Measurements from ENCODE around the gene CFAP90.

The CFAP90 gene

DNA sequence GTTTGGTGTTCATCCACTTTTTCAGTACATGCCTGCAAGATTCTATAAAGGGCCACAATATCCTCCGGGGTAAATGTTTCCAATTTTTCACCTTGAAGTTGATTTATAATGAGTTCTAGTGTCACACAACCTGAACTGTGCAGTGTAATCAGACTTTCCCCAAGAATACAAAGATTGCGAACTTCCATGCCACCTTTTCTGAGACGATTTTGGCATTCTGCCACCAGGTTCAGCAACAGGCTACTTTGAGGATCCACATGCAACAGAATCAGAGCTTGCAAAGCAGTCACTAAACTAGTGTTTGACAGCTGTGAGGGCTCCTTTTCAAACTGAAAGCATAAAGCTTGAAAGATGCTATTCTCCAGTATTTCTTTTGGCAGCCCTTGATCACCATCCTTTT is 16.3 kb upstream of the CFAP90 start:
- DNase-seq = no peak

GRCh38 chr5:7866196-7866595 is 15.3 kb upstream of the CFAP90 start:
- DNase-seq = no peak

GRCh38 chr5:7857926-7858632 is 7.1 kb upstream of the CFAP90 start:
- DNase-seq = no peak

- no peak for DNase-seq
Measured at GRCh38 chr5:7857361-7857760, 6.4 kb upstream of the CFAP90 start.

GRCh38 chr5:7856855-7857254 is 5.9 kb upstream of the CFAP90 start:
- DNase-seq = no peak

DNA sequence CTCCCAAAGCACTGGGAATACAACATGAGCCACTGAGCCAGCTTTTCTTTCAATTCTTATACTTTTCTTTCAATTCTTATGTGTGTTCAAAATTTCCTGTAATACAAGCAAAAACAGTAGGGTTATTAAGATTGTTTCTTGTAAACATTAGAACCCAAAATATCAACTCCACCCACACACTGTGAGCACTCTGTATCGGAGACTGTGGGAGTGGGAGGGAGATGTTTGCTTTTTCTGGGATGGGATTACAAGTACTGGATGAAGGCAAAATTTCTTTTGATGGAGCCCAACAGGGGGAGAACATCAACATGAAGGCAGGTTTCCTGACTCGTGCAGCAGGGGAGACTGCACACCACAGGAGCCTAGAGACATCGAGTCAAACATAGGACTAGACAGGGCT is 4.7 kb upstream of the CFAP90 start:
- no peak for DNase-seq

- no peak for DNase-seq
Measured at GRCh38 chr5:7852988-7853387, 2.1 kb upstream of the CFAP90 start.

DNA sequence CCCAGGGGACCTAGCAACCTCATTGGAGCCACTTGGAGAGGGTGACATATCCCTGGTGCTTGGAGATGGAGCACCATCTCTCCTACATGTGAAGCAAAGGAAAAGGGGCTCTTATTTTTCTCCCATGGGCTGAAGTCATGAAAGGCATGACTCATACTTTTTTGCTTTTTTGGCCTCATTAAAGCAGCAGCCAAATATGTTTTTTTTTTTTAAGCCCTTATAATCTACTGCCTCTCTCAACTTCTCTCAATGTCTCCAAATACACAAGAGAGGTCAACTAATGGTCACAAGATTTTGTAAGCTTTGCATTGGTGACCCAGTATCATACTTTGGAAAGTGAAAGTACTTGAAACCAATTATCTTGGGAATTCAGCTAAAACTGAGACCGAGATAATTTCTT is 1.6 kb upstream of the CFAP90 start:
- no peak for DNase-seq

DNA sequence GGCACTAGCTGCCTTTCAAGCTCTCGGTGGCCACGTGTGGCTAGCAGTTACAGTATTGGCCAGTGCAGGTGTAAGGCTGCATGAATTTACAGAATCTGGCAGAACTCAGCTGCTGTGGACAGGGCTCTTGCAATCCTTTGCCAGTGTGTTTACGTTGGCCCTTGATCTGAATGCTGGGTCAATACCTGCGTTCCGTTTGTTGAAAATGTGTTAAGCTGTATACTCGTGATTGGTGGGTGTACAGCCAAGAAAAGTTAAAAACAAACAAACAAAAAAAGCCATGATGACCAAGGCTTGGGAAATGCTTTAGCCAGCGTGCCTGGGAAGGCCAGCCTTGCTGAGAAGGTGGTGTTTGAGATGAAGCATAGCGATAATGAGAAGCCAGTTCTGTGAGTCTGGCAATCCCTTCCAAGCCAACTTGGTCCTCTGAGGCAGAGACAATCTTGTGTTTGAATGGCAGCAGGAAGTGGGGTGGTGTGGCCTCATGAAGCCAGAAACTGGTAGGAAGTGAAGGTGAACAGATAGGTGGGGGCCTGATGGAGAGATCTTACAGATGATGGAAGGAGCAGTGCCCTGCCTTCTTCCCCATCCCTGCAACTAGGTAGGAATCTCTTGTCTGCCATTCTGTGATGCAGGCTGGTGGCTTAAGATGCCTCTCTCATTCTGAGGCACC is 820 bp upstream of the CFAP90 start:
- no peak for DNase-seq

- DNase-seq = no peak
Measured at GRCh38 chr5:7851240-7851592, 283 bp upstream of the CFAP90 start.

- DNase-seq = no peak
Measured at GRCh38 chr5:7849681-7850394, 1.1 kb downstream of the CFAP90 start.

- no peak for DNase-seq
Measured at GRCh38 chr5:7848296-7848695, 2.6 kb downstream of the CFAP90 start.

GRCh38 chr5:7846327-7846726 is 4.6 kb downstream of the CFAP90 start:
- DNase-seq = no peak

GRCh38 chr5:7845557-7845956 is 5.4 kb downstream of the CFAP90 start:
- no peak for DNase-seq

GRCh38 chr5:7844901-7845300 is 6.0 kb downstream of the CFAP90 start:
- DNase-seq = no peak

DNA sequence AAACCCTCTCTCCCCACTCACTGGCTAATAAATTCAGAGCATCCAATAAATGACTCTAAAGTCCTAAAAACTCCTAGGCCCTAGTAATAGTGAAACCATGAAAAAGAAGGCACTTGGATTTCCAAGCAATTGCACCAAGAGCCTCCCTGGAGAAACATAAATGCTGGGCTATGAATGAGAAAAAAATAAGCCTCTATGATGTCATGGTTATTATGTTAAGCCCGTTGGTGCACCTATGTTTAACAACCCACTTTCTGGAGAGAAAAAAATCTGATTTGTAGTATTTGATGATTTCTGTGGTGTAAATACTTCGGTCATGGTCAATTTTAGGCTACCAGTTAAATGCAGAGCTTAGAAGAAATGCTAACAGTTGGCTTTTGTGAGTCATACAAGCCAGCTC is 8.4 kb downstream of the CFAP90 start:
- DNase-seq = no peak

GRCh38 chr5:7837403-7837802 is 13.5 kb downstream of the CFAP90 start:
- DNase-seq = no peak

DNA sequence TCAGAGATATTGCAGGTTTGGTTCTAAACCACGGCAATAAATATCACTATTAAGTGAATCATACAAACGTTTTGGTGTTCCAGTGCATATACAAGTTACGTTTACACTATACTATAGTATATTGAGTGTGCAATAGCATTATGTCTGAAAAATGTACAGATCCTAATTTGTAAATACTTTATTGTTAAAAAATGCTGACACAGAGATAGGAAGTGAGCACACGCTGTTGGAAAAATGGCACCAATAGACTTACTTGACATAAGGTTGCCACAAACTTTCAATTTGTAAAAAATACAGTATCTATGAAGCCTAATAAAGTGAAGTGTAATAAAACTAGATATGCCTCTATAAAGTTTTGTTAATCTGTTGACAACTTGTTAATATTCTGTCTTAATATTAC is 16.0 kb downstream of the CFAP90 start:
- no peak for DNase-seq

DNA sequence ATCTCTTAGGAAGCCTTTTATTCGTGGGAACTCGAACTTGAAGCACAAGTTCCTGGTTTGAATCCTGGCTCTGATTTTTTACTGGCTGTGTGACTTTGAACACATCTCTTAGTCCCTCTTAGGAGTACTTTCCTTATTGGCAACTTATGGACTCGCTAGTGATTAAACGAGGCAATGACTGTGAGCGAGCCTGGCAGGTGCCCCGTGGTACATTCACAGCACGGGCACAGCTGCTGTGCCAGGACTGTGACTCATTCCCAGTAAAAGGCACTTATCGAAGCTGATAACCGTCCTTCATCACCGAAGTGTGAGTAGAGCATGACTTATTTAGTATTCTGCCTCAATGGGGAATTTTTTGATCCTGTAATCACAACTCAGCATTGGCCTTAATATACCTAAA is 22.7 kb downstream of the CFAP90 start:
- no peak for DNase-seq

GRCh38 chr5:7827610-7828009 is 23.3 kb downstream of the CFAP90 start:
- no peak for DNase-seq

GRCh38 chr5:7825630-7826029 is 25.3 kb downstream of the CFAP90 start:
- no peak for DNase-seq

DNA sequence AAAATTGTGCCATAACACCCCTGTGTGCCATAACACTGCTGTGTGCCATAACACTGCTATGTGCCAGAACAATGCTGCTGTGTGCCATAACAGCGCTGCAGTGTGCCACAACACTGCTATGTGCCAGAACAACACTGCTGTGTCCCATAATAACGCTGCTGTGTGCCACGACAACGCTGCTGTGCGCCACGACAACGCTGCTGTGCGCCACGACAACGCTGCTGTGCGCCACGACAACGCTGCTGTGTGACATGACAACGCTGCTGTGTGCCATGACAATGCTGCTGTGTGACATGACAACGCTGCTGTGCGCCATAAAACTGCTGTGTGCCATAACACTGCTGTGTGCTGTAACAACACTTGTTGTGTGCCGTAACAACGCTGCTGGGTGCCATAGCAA is 25.9 kb downstream of the CFAP90 start:
- DNase-seq = no peak

DNA sequence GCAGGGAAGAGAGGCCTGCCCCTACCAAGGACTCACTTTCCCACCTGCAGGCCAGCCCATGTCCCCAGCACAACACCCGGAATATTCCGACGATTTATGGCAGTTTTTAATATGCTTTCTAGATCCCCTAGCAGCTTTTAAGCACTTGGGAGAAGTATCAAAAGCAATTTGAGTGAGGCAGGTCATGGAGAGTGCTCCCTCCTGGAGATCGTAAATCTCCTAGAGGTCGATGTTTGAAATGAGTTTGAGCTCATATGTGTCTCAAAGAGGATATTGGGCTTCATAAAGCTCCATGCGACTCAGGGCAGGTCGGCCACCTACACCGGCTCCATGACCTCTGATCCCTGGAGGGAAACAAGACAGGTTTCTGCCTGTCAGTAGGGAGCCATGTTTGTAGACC is 27.3 kb downstream of the CFAP90 start:
- DNase-seq = no peak

DNA sequence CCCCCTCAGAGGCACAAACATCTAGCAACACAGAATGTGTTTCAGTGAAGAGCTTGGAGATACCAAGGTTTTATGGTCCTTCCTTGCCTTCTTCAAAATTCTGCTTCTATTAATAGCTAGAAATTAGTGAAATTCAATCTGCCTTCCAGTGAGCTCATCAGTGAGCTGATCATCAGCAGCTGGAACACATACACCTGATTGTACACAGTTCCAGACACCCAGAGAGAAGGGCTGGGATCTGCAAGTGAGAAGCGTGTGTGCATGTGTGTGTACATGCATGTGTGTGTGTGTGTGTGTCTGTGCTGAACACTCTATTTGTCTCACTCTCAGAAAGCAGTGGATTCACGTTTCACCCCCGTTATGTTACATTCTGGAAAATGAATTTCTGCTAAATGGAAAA is 28.5 kb downstream of the CFAP90 start:
- DNase-seq = no peak

- no peak for DNase-seq
Measured at GRCh38 chr5:7816535-7816901, 34.4 kb downstream of the CFAP90 start.

All from activated naive CD4-positive, alpha-beta T cell treated with anti-CD3 and anti-CD28 coated beads, Interleukin-2, amount 50 U/mL, for 16 hours (primary cell).